Measurements from ENCODE around the gene C13orf46. TPM values are rescaled to one million over a fixed set of nuclear protein-coding genes. Genes with fewer than 3 reads are reported as not detected.

The C13orf46 gene
- 0.13 and 0.22 TPM in 2 replicates for total RNA-seq

GRCh38 chr13:113973218-113974164 is at the start of gene C13orf46:
Gene C13orf46, minus strand, starts transcription at chr13:113974076. Its CDS starts 79 bp downstream, at chr13:113973997.

Other genes starting within 250 kb of the C13orf46 start
- gene TMEM255B, start 214.8 kb downstream of the C13orf46 start, total RNA-seq: 9.3 and 12.2 TPM in 2 replicates
- 211 and 262 TPM in 2 replicates for gene GAS6, start 110.0 kb downstream of the C13orf46 start, total RNA-seq
- gene RASA3, start 158.5 kb upstream of the C13orf46 start, total RNA-seq: 33.2 and 43.3 TPM in 2 replicates
- not detected in 2 replicates for gene CFAP97D2, start 205.2 kb upstream of the C13orf46 start, total RNA-seq